ENCODE results near the gene SNRPA1. TPM values are rescaled to one million over a fixed set of nuclear protein-coding genes. Genes with fewer than 3 reads are reported as not detected.

The SNRPA1 gene
- total and polyA plus RNA-seq, 9 of the 15 experiments (the other 6 are each of a cell fraction or from before 2014, with no cell fraction given), result 62.7 to 245 (median 189) TPM

- ChIA-PET POLR2A (no interaction called here), CTCF (ENCODE audit: low intra/inter-chr PET ratio) (no interaction called here)
- intact Hi-C loops (cut with micrococcal nuclease), result no loop called here
- no peak overlapping the region for H3K9ac ChIP-seq (ENCODE audit: insufficient read depth in 1 of 2, low read depth in 2 of 2, low read length in 2 of 2)
- H3K27me3 ChIP-seq (ENCODE audit: control insufficient read depth in 2 of 2, insufficient read depth in 2 of 2, low read length in 2 of 2), result no peaks in the 10 kb centered on the region
- DNase-seq (ENCODE audit: extremely low read depth in 1 of 4, low spot score in 3 of 4), result no peak
- no peaks in the 10 kb centered on the region for H3K9me1 ChIP-seq (ENCODE audit: control insufficient read depth, insufficient read depth, low read length)
- BruUV-seq (replicated peaks), result no TSS peak
- peaks cover 16% of the 10 kb centered on the region; the same call in 2 of the 3 replicates for H3K36me3 ChIP-seq (ENCODE audit: control insufficient read depth, insufficient read depth, low read length)
- no peak overlapping the region for H3K4me3 ChIP-seq
- H3K9me3 ChIP-seq (replicated peaks; ENCODE audit: control insufficient read depth, insufficient read depth, low read depth, low read length), result no peaks in the 10 kb centered on the region; the same call in 1 of the 2 replicates
- H3K4me2 ChIP-seq (ENCODE audit: insufficient read depth, low read length), result no peak overlapping the region
- in situ Hi-C loops (cut with MboI), result no loop called here
- FAIRE-seq, result no peak
- 86% methylated on average over 5 of the region's 5 CpGs for WGBS (ENCODE audit: insufficient coverage, low coverage, missing lambda C conversion rate)
- no peaks in the 10 kb centered on the region for H4K20me1 ChIP-seq (replicated peaks; ENCODE audit: control insufficient read depth, insufficient read depth, low read length)
- H3K79me2 ChIP-seq (ENCODE audit: control insufficient read depth, insufficient read depth, low read length), result peaks cover 56% of the 10 kb centered on the region
- ATAC-seq, result no peak
- no peak overlapping the region for H3K27ac ChIP-seq (ENCODE audit: extremely low read depth, low read depth, low read length)
- H2AFZ ChIP-seq (ENCODE audit: low read depth, low read length), result no peak overlapping the region
- no peaks in the 10 kb centered on the region; a peak in 1 of 5 replicates for H3K4me1 ChIP-seq (replicated peaks in 1 of 2; ENCODE audit: control insufficient read depth in 2 of 2, insufficient read depth in 2 of 2, low read length in 2 of 2)
- TF ChIP-seq SNAPC5 (CRISPR knock-in tag; IDR thresholded peaks at IDR 0.05), result no peak
- no peak for TF ChIP-seq EP400 (IDR thresholded peaks at IDR 0.05)
- no peak for TF ChIP-seq ELF2 (CRISPR knock-in tag; IDR thresholded peaks at IDR 0.05)
- no peak for TF ChIP-seq FOXA3 (CRISPR knock-in tag; conservative IDR thresholded peaks at IDR 0.05 in 1 of 2, IDR thresholded peaks at IDR 0.05 in 1 of 2)
- no peak for TF ChIP-seq ZNF263 (CRISPR knock-in tag; IDR thresholded peaks at IDR 0.05; ENCODE audit: borderline replicate concordance)
- no peak for TF ChIP-seq ZNF766 (CRISPR knock-in tag; conservative IDR thresholded peaks at IDR 0.05)
- no peak for TF ChIP-seq ZC3H4 (CRISPR knock-in tag; IDR thresholded peaks at IDR 0.05; ENCODE audit: borderline replicate concordance)
- TF ChIP-seq ELK3 (CRISPR knock-in tag; IDR thresholded peaks at IDR 0.05), result no peak
- TF ChIP-seq ARID4B (CRISPR knock-in tag; IDR thresholded peaks at IDR 0.05), result no peak
- TF ChIP-seq FIP1L1 (IDR thresholded peaks at IDR 0.05; ENCODE audit: low read depth, low read length, poor library complexity, severe bottlenecking), result no peak
- no peak for TF ChIP-seq AFF1 (IDR thresholded peaks at IDR 0.05; ENCODE audit: low read depth in 1 of 2, partially characterized antibody in 2 of 2)
- TF ChIP-seq HES1 (IDR thresholded peaks at IDR 0.05; ENCODE audit: low read depth), result no peak
Measured at GRCh38 chr15:101232677-101233076, 62.4 kb downstream of the SNRPA1 start.

Data from K562 (cell line).